Stimulated activated CD8-positive, alpha-beta memory T cell treated with anti-CD3 and anti-CD28 coated beads, Interleukin-4, amount 100 ng/mL, for 4 hours (primary cell): ENCODE data around the gene C1QL3.

Source experiments
- DNase-seq, 2 donors: peaks; one replicate each; pipeline ENCODE4 v3.0.0-alpha.2; 2020; ENCODE audit warnings: low read depth in 2 of 2, low spot score in 1 of 2

Gene C1QL3

GRCh38 chr10:16521311-16522016, at the start of gene C1QL3:
Gene C1QL3, minus strand, starts transcription at chr10:16521879. Its CDS starts 814 bp downstream, at chr10:16521065.
- no peak for DNase-seq

GRCh38 chr10:16570731-16571130, 49.1 kb upstream of the C1QL3 start:
- DNase-seq, result no peak

- no peak for DNase-seq
Observed at GRCh38 chr10:16566202-16566805, 44.6 kb upstream of the C1QL3 start.

- DNase-seq, result no peak
Observed at GRCh38 chr10:16565604-16566003, 43.9 kb upstream of the C1QL3 start.

- DNase-seq, result no peak
Observed at GRCh38 chr10:16562891-16563290, 41.2 kb upstream of the C1QL3 start.

GRCh38 chr10:16559236-16559773, 37.6 kb upstream of the C1QL3 start:
- no peak for DNase-seq

- no peak for DNase-seq
Observed at GRCh38 chr10:16547973-16548372, 26.3 kb upstream of the C1QL3 start.

GRCh38 chr10:16545116-16545736, 23.5 kb upstream of the C1QL3 start:
- no peak for DNase-seq

- no peak for DNase-seq
Observed at GRCh38 chr10:16544591-16544990, 22.9 kb upstream of the C1QL3 start.

GRCh38 chr10:16544099-16544498, 22.4 kb upstream of the C1QL3 start:
- no peak for DNase-seq

GRCh38 chr10:16536155-16536554, 14.5 kb upstream of the C1QL3 start:
- DNase-seq, result no peak

- DNase-seq, result no peak
Observed at GRCh38 chr10:16529853-16530252, 8.2 kb upstream of the C1QL3 start.

GRCh38 chr10:16527452-16527851, 5.8 kb upstream of the C1QL3 start:
- no peak for DNase-seq

GRCh38 chr10:16520900-16521299, 779 bp downstream of the C1QL3 start:
- DNase-seq, result no peak

- no peak for DNase-seq
Observed at GRCh38 chr10:16519908-16520861, 1.5 kb downstream of the C1QL3 start.

GRCh38 chr10:16519250-16519907, 2.3 kb downstream of the C1QL3 start:
- DNase-seq, result no peak

- no peak for DNase-seq
Observed at GRCh38 chr10:16518822-16519221, 2.9 kb downstream of the C1QL3 start.

GRCh38 chr10:16510843-16511242, 10.8 kb downstream of the C1QL3 start:
- no peak for DNase-seq

GRCh38 chr10:16509996-16510395, 11.7 kb downstream of the C1QL3 start:
- no peak for DNase-seq

- no peak for DNase-seq
Observed at GRCh38 chr10:16505161-16505560, 16.5 kb downstream of the C1QL3 start.

- no peak for DNase-seq
Observed at GRCh38 chr10:16497911-16498310, 23.8 kb downstream of the C1QL3 start.
